Measurements from ENCODE around the gene PATJ.
"Not testable (repeated sequence)": the region's sequence is repeated elsewhere in the genome, so short reads cannot be mapped to it uniquely, and the experiment has no call there.

PATJ gene

GRCh38 chr1:61825393-61825792, 83.1 kb downstream of the PATJ start:
- no peak for TF ChIP-seq CTCF (IDR thresholded peaks at IDR 0.05; ENCODE audit: low read depth, low read length, missing control alignments)
- H3K4me3 ChIP-seq (ENCODE audit: low read depth, low read length) = no peak overlapping the region
- no peak for DNase-seq (ENCODE audit: low read depth)

GRCh38 chr1:61828805-61829204, 86.5 kb downstream of the PATJ start:
- no peak for DNase-seq (ENCODE audit: low read depth)
- no peak for TF ChIP-seq CTCF (IDR thresholded peaks at IDR 0.05; ENCODE audit: low read depth, low read length, missing control alignments)
- no peak overlapping the region for H3K4me3 ChIP-seq (ENCODE audit: low read depth, low read length)

GRCh38 chr1:61836649-61837048, 94.4 kb downstream of the PATJ start:
- no peak for DNase-seq (ENCODE audit: low read depth)
- no peak for TF ChIP-seq CTCF (IDR thresholded peaks at IDR 0.05; ENCODE audit: low read depth, low read length, missing control alignments)
- H3K4me3 ChIP-seq (ENCODE audit: low read depth, low read length) = no peak overlapping the region

- H3K4me3 ChIP-seq (ENCODE audit: low read depth, low read length); DNase-seq (ENCODE audit: low read depth): not testable (repeated sequence)
Observed at GRCh38 chr1:61837607-61838006, 95.3 kb downstream of the PATJ start.

GRCh38 chr1:61839679-61840078, 97.4 kb downstream of the PATJ start:
- no peak for DNase-seq (ENCODE audit: low read depth)
- no peak overlapping the region for H3K4me3 ChIP-seq (ENCODE audit: low read depth, low read length)
- no peak for TF ChIP-seq CTCF (IDR thresholded peaks at IDR 0.05; ENCODE audit: low read depth, low read length, missing control alignments)

GRCh38 chr1:61842036-61842435, 99.8 kb downstream of the PATJ start:
- TF ChIP-seq CTCF (IDR thresholded peaks at IDR 0.05; ENCODE audit: low read depth, low read length, missing control alignments) = no peak
- DNase-seq (ENCODE audit: low read depth) = no peak
- H3K4me3 ChIP-seq (ENCODE audit: low read depth, low read length) = no peak overlapping the region

GRCh38 chr1:61842863-61843514, 100.7 kb downstream of the PATJ start:
- H3K4me3 ChIP-seq (ENCODE audit: low read depth, low read length) = no peak overlapping the region
- no peak for TF ChIP-seq CTCF (IDR thresholded peaks at IDR 0.05; ENCODE audit: low read depth, low read length, missing control alignments)
- DNase-seq (ENCODE audit: low read depth) = no peak
